Activated CD4-positive, alpha-beta T cell treated with anti-CD3 and anti-CD28 coated beads, Interleukin-2, amount 10 ng/mL, durations not matched to agents 24 days and 14 days (primary cell): ENCODE results near the gene EEIG2. TPM values are rescaled to one million over a fixed set of nuclear protein-coding genes. Genes with fewer than 3 reads are reported as not detected.
A peak's percentile ranks its signal among the peaks of the same experiment; 100 is the strongest.

Experiments
- DNase-seq: peaks from one replicate; pipeline ENCODE4 v3.0.0; 2022
- H3K27ac Mint-ChIP-seq: one replicate; pipeline ENCODE4 v1.8.0; 2022; ENCODE audit warnings: mild to moderate bottlenecking, mixed read lengths
- H3K27me3 Mint-ChIP-seq: one replicate; pipeline ENCODE4 v1.8.0; 2022; ENCODE audit warnings: mixed read lengths
- H3K36me3 Mint-ChIP-seq: one replicate; pipeline ENCODE4 v1.8.0; 2022; ENCODE audit warnings: low read depth, mild to moderate bottlenecking, mixed read lengths
- H3K4me1 Mint-ChIP-seq: one replicate; pipeline ENCODE4 v1.8.0; 2021; ENCODE audit warnings: mixed read lengths
- H3K4me3 Mint-ChIP-seq: one replicate; pipeline ENCODE4 v1.8.0; 2022; ENCODE audit warnings: mild to moderate bottlenecking, moderate library complexity, mixed read lengths
- H3K9me3 Mint-ChIP-seq: one replicate; pipeline ENCODE4 v1.8.0; 2021; ENCODE audit warnings: mixed read lengths
- intact Hi-C: fragments of 100-400 bp; cut with micrococcal nuclease; formaldehyde crosslinking; loops from one replicate; pipeline ENCODE4 v1.15.1; 2023
- total RNA-seq: library from RNA; stranded (reverse); gene quantifications from 2 replicates; pipeline ENCODE4 v1.2.3, GENCODE V29; 2022

The EEIG2 gene
- total RNA-seq, 1 donor from 2014 or later, result 14.0 TPM

DNA sequence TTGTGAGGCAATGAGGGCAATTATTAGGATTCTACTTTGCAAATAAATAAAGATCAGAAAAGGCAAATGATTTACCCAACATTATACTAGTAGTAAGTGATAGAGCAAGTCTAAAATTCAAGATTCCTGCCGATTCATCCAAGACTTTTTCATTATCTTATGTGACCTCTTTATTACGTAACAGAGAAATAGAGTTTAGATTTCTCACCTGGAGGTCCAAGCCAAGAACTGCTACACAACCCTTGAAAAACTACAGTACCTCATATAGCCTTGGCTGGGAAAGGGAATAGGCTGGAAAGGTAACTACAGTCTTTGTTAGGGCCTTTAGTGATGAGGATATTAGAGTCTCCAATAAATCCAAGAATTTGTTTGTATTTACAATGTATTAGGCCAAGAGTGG, 13.3 kb downstream of the EEIG2 start:
- Mint-ChIP-seq H3K27ac (no peak overlapping the region), H3K27me3 (no peaks in the 10 kb centered on the region), H3K4me1 (peaks cover 4% of the 10 kb centered on the region), H3K9me3 (peaks cover 11% of the 10 kb centered on the region), H3K4me3 (no peak overlapping the region), H3K36me3 (peaks cover 3% of the 10 kb centered on the region)
- no peak for DNase-seq
- intact Hi-C loops, result no loop called here

DNA sequence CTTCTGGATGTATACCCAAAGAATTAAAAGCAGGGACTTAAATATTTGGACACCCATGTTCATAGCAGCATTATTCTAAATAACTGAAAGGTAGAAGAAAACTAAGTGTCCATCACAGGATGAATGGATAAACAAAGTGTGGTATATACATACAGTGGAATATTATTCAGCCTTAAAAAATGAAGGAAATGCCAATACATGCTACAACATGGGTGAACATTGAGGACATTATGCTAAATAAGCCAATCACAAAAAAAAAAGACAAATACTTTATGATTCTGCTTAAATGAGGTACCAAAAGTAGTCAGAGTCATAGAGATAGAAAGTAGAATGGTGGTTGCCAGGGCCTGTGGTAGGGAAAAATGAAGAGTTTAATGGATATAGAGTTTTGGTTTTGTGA, 14.1 kb downstream of the EEIG2 start:
- Mint-ChIP-seq H3K9me3 (peaks cover 11% of the 10 kb centered on the region), H3K27me3 (no peaks in the 10 kb centered on the region), H3K4me1 (peaks cover 4% of the 10 kb centered on the region), H3K27ac (no peak overlapping the region), H3K4me3 (no peak overlapping the region), H3K36me3 (peaks cover 5% of the 10 kb centered on the region)
- DNase-seq, result no peak
- intact Hi-C loops, result no loop called here

DNA sequence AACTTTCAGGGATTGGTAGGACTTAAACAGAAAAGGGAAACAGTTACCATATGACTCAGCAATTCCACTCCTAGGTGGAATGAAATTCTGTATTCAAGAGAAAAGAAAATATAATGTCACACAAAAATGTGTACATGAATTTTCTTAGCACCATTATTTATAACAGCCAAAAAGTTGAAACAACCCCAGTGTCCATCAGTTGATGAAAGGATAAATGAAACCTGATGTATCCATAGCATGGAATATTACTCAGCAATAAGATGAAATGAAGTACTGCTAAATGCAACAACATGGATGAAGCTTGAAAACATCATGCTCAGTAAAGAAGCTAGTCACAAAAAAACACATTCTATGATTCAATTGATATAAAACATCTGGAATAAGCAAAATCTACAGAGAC, 15.5 kb downstream of the EEIG2 start:
- no peak overlapping the region for H3K4me3 Mint-ChIP-seq
- DNase-seq, result no peak
- H3K9me3 Mint-ChIP-seq, result peaks cover 11% of the 10 kb centered on the region
- H3K36me3 Mint-ChIP-seq, result peaks cover 9% of the 10 kb centered on the region
- H3K27me3 Mint-ChIP-seq, result no peaks in the 10 kb centered on the region
- intact Hi-C loops, result no loop called here
- peaks cover 4% of the 10 kb centered on the region for H3K4me1 Mint-ChIP-seq
- H3K27ac Mint-ChIP-seq, result no peak overlapping the region

DNA sequence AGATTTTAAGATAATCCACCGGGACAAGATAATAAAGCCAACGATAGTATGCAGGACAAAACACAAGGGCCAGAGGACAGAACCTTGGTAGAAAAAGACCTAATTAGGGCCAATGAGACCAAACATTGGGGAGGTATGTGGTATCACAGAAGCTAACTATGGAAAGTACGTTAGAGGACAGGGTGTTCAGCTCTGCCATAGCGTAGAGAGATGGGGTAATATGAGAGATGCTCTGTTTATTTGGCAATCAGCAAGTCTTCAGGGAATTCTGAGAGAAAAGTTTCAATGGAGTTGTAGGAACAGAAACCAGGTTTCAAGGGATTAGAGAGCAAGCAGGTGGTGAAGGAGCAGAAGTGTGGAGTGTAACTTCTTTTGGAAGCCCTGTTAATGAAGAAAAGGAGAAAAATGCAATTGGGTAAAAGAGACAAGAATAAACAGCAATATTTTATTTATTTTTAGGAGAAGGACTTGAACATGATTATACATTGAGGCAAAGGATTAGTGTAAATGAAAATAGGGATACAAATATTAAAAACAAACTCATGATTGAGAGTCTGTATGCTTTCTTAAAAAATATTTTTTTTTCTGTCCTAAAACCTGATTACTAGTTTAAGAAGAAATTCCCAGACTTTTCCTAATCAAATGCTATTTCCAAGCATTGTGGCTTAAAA, 24.0 kb downstream of the EEIG2 start:
- intact Hi-C loops, result no loop called here
- DNase-seq, result no peak
- Mint-ChIP-seq H3K4me1 (peaks cover 5% of the 10 kb centered on the region), H3K4me3 (no peak overlapping the region), H3K27ac (no peak overlapping the region), H3K27me3 (no peaks in the 10 kb centered on the region), H3K9me3 (no peaks in the 10 kb centered on the region), H3K36me3 (peaks cover 4% of the 10 kb centered on the region)

DNA sequence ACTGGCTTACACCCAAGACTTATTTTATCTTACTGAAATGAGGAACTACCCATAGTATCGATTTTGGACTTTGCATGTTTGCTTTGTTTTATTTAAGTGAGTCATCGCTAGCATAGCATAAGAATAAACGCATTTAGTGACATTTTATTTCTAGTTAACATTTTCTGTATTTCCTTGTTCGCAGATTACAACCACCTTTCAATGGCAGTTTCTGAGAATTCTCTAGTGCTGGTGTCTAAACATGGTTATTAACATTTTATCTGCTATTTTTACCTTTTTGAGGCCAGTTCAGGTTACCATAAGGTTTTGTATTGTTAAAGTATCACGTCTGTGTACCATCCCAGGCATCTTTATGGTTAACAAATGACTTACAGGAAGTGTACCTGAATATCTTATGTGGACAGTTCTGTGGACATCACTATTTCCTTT, 24.5 kb downstream of the EEIG2 start:
- H3K27ac Mint-ChIP-seq, result no peak overlapping the region
- no peaks in the 10 kb centered on the region for H3K27me3 Mint-ChIP-seq
- intact Hi-C loops, result no loop called here
- peaks cover 4% of the 10 kb centered on the region for H3K36me3 Mint-ChIP-seq
- H3K4me1 Mint-ChIP-seq, result peaks cover 8% of the 10 kb centered on the region
- H3K4me3 Mint-ChIP-seq, result no peak overlapping the region
- DNase-seq, result no peak
- H3K9me3 Mint-ChIP-seq, result no peaks in the 10 kb centered on the region

DNA sequence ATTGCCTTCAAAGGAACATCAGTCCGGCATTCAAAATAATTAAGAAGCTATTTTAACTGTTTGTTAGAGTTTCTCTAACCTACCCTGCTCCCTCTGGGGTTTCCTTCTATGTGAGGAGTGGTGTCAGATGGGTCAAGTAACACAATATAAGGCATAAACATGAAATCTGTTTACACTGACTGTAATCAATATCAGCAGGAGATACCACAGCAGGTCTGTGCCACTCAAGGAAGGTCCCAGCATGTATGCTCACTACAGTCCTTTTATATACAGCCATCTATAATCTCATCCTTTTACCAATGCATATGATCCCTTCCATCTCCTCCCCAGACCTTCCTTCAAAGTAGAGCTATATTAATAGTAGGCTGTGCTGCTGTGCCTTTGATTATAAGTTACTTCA, 25.4 kb downstream of the EEIG2 start:
- Mint-ChIP-seq H3K4me3 (no peak overlapping the region), H3K27me3 (no peaks in the 10 kb centered on the region), H3K9me3 (no peaks in the 10 kb centered on the region), H3K4me1 (peaks cover 8% of the 10 kb centered on the region), H3K27ac (no peak overlapping the region), H3K36me3 (no peaks in the 10 kb centered on the region)
- intact Hi-C loops, result no loop called here
- DNase-seq, result no peak

DNA sequence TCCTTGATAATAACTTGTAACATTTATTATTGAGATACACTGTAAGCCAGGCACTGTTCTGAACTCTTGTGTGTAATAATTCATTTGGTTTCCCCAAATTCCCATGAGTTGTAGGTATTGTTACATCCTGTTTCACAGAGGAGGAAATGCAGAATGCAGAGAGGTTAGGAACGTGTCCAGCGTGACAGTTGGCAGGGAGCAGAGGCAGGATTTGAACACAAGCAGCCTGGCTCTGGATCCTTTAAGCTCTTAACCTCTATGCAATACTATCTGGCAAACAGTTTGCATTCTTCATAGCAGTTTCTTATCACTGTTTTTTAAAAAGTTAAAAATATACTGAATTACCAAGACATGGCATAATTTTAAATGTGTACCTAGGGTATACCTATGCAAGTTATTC, 30.5 kb downstream of the EEIG2 start:
- H3K4me3 Mint-ChIP-seq, result no peak overlapping the region
- no peaks in the 10 kb centered on the region for H3K27me3 Mint-ChIP-seq
- no peak for DNase-seq
- intact Hi-C loops, result no loop called here
- peak overlapping the region; percentile 14 for H3K27ac Mint-ChIP-seq
- peaks cover 19% of the 10 kb centered on the region for H3K4me1 Mint-ChIP-seq
- no peaks in the 10 kb centered on the region for H3K9me3 Mint-ChIP-seq
- peaks cover 5% of the 10 kb centered on the region for H3K36me3 Mint-ChIP-seq

DNA sequence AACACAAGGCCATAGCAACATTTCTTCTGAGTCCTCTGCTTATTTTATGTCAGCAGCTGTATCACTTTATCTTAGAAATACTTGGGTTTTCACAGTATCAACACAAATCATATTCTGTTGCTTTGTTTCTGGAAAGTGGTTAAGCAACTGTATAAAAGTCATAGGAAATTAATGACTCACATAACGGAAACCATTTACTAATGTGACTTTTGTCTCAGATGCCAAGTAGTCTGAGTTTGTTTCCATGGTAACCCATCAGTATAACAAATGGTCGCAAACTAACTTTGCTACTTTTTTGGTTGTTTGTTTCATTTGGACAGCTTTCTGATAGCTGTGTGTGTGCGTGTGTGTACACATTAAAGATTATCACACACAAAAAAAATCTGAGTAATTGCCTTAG, 31.1 kb downstream of the EEIG2 start:
- H3K27me3 Mint-ChIP-seq, result no peaks in the 10 kb centered on the region
- peak overlapping the region; percentile 43 for H3K27ac Mint-ChIP-seq
- peaks cover 19% of the 10 kb centered on the region for H3K4me1 Mint-ChIP-seq
- no peak overlapping the region for H3K4me3 Mint-ChIP-seq
- intact Hi-C loops, result loop anchor here (1.0 kb wide), 2 partner anchors 19 to 52 kb away; no protein-coding TSS in a partner anchor
- peaks cover 5% of the 10 kb centered on the region for H3K36me3 Mint-ChIP-seq
- peak; percentile 71 for DNase-seq
- no peaks in the 10 kb centered on the region for H3K9me3 Mint-ChIP-seq

DNA sequence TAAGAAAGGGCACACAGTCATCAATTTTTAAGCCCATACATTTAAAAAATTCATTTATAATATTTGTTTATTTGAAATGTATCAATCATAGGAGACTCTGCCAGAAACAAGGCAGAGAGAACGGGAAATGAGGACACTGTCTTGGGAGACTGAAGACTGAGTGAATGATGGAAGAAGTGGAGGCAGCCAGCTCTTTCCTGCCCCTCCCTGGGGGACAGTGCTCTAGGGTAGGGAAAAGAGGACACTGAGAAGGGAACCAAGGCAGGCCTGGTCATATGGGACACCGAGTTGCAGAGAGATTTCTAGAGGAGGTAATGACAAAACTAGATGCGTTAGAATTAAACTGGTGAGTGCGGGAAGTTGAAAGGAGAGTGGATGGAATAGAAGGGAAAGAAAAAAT, 31.6 kb downstream of the EEIG2 start:
- Mint-ChIP-seq H3K9me3 (no peaks in the 10 kb centered on the region), H3K36me3 (peaks cover 5% of the 10 kb centered on the region), H3K27ac (peak overlapping the region; percentile 69), H3K4me1 (peaks cover 14% of the 10 kb centered on the region), H3K4me3 (no peak overlapping the region), H3K27me3 (no peaks in the 10 kb centered on the region)
- intact Hi-C loops, result loop anchor here (1.0 kb wide), 2 partner anchors 19 to 52 kb away; no protein-coding TSS in a partner anchor
- DNase-seq, result no peak

DNA sequence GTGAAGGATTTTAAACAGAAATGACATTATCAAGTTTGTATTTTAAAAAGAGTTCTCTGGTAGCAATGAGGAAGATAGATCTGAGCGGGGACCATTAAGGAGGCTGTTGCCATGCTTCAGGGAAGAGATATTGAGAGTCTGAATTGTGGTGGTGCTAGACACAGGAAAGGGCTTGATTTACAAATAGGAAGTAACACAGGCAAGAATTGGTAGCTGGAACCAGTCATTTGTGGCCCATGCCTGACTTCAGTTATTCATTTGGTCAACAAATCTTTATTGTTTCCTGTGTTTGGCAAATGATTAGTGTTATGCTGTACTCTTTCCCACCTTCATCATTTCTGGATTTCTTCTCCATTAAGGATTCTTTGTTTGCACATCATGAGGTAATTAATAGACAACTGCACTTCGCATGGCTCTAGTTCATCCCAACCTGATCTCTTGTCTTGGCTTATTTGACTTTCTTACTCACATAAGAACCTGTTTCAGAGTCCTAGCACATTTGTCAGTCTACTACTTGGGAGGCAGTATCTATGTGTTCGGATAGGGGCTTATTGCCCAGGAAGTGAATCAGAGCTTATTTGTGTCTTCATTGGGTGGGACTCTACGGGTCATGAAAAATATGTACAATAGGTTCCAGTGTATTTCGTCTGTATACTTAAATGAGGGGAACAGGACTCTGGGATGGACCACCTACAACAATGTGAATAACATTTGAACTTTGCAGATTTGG, 32.3 kb downstream of the EEIG2 start:
- Mint-ChIP-seq H3K27ac (peak overlapping the region; percentile 69), H3K9me3 (no peaks in the 10 kb centered on the region), H3K4me3 (no peak overlapping the region), H3K36me3 (peaks cover 5% of the 10 kb centered on the region), H3K27me3 (no peaks in the 10 kb centered on the region), H3K4me1 (peaks cover 14% of the 10 kb centered on the region)
- intact Hi-C loops, result no loop called here
- no peak for DNase-seq

DNA sequence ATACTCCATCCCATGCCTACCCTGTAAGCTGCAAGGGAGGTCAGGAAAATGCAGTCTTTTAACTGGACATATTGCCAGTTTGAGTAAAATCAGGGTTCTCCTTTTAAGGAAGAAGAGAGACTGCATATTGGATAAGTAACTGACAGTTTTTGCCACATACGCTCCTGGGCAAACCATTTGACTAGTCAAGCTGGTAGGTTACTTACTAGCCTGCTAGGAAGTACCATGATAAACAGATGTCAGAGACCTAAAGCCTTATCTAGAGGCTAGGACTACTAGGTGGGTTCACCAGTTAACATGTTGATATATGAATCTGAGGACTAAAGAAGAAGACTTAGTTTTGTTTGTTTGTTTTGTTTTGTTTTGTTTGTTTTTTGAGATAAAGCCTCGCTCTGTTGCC, 33.5 kb downstream of the EEIG2 start:
- no peak for DNase-seq
- Mint-ChIP-seq H3K27ac (no peak overlapping the region), H3K4me1 (peaks cover 14% of the 10 kb centered on the region), H3K9me3 (no peaks in the 10 kb centered on the region), H3K36me3 (peaks cover 5% of the 10 kb centered on the region), H3K27me3 (no peaks in the 10 kb centered on the region), H3K4me3 (no peak overlapping the region)
- intact Hi-C loops, result no loop called here

DNA sequence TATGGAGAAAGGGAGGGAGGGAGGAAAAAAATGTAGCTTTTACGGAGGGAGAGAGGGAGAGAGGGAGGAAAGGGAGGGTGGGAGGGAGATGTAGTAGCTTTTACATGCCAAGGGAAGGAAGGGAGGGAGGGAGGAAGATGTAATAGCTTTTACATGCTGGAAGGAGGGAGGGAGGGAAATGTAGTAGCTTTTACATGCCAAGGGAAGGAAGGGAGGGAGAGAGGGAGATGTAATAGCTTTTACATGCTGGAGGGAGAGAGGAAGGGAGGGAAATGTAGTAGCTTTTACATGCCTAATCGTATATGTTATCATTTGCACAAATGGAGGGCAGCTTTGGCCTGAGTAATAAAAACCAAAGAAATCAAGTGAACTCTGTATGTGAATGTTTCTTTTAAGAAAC, 35.6 kb downstream of the EEIG2 start:
- Mint-ChIP-seq H3K27me3 (no peaks in the 10 kb centered on the region), H3K4me1 (peaks cover 10% of the 10 kb centered on the region), H3K27ac (no peak overlapping the region), H3K9me3 (no peaks in the 10 kb centered on the region), H3K36me3 (peaks cover 5% of the 10 kb centered on the region), H3K4me3 (no peak overlapping the region)
- no peak for DNase-seq
- intact Hi-C loops, result no loop called here

DNA sequence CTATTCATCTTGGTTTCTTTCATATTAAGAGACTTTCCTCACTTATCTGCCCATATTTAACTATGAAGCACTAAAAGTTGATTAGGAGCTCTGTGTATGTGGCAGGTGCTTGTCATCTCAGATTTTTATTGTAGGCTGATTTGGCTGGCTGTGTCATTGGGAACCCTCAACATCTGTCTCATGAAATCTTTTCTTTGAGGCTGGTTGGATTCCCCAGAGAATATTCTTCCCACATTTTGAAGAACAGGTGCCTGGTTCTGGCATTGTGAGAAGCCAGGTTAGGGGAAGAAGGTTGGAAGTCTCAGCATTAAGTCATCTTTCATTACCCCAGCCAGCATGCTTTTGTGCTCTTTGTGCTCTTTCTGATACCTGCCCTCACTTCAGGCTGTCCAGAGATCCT, 37.1 kb downstream of the EEIG2 start:
- Mint-ChIP-seq H3K36me3 (no peaks in the 10 kb centered on the region), H3K9me3 (no peaks in the 10 kb centered on the region), H3K4me3 (no peak overlapping the region), H3K27ac (no peak overlapping the region), H3K27me3 (no peaks in the 10 kb centered on the region), H3K4me1 (peaks cover 3% of the 10 kb centered on the region)
- no peak for DNase-seq
- intact Hi-C loops, result no loop called here

DNA sequence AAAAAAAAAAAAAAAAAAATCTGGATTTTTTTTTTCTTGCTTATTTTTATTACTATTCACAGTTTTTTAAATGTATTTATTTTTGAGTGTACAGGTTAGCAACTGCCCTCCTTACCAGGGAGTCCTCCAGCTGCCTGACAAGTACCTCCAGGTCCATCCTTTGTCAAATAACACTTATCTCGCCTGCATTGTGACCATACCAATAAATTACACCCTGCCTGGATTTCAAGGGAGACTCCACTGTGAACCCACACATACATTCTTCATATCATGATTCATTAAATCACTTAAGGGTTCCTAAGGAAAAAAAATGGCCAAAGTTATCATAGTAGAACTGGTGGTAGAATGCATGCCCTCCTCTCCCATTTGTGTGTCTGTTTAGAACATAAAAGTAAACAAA, 38.4 kb downstream of the EEIG2 start:
- H3K27me3 Mint-ChIP-seq, result no peaks in the 10 kb centered on the region
- no peak overlapping the region for H3K4me3 Mint-ChIP-seq
- DNase-seq, result no peak
- no peak overlapping the region for H3K27ac Mint-ChIP-seq
- no peaks in the 10 kb centered on the region for H3K36me3 Mint-ChIP-seq
- intact Hi-C loops, result no loop called here
- no peaks in the 10 kb centered on the region for H3K4me1 Mint-ChIP-seq
- no peaks in the 10 kb centered on the region for H3K9me3 Mint-ChIP-seq
